ENCODE measurements around the gene C10orf71. TPM values are rescaled to one million over a fixed set of nuclear protein-coding genes. Genes with fewer than 3 reads are reported as not detected.

Gene C10orf71
- total RNA-seq, 1 experiment from 2014 or later, result 6.6 TPM

DNA sequence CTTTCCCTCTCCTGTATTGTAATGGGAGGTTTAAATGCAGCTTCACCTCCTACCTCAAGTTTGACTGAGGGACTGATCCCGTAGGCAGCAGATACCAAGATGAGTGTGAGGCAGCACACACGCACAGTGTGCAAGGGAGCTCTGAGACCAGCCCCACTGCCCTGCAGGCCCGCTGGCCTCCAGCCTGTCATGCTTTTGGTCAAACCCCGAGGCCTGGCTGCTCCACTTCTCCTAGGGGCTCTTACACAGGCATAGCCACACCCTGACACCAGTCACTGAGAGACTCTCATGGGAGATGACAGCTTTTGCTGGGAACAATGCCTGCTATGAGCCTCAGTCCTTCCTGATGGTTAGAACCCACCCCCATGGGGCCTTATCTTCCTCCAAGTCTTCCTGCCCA lies 69.3 kb downstream of the C10orf71 start:
- H3K36me3 ChIP-seq, result peaks cover 6% of the 10 kb centered on the region; the same call in 1 of the 2 replicates
- DNase-seq, result no peak

GRCh38 chr10:49369216-49370162 lies 70.5 kb downstream of the C10orf71 start:
- no peaks in the 10 kb centered on the region for H3K9me3 ChIP-seq (replicated peaks)
- H3K4me1 ChIP-seq, result no peaks in the 10 kb centered on the region; the same call in 1 of the 2 replicates
- H3K36me3 ChIP-seq, result peaks cover 6% of the 10 kb centered on the region; the same call in 1 of the 2 replicates
- no peak overlapping the region for H3K4me3 ChIP-seq
- no peak overlapping the region for H3K27ac ChIP-seq
- DNase-seq, result no peak
- no peaks in the 10 kb centered on the region for H3K27me3 ChIP-seq

More for the DNA sequence above, 69.3 kb downstream of the C10orf71 start:
- H3K27ac ChIP-seq, result no peak overlapping the region
- no peaks in the 10 kb centered on the region for H3K27me3 ChIP-seq
- H3K4me3 ChIP-seq, result no peak overlapping the region
- no peaks in the 10 kb centered on the region for H3K9me3 ChIP-seq (replicated peaks)
- no peaks in the 10 kb centered on the region; the same call in 1 of the 2 replicates for H3K4me1 ChIP-seq

DNA sequence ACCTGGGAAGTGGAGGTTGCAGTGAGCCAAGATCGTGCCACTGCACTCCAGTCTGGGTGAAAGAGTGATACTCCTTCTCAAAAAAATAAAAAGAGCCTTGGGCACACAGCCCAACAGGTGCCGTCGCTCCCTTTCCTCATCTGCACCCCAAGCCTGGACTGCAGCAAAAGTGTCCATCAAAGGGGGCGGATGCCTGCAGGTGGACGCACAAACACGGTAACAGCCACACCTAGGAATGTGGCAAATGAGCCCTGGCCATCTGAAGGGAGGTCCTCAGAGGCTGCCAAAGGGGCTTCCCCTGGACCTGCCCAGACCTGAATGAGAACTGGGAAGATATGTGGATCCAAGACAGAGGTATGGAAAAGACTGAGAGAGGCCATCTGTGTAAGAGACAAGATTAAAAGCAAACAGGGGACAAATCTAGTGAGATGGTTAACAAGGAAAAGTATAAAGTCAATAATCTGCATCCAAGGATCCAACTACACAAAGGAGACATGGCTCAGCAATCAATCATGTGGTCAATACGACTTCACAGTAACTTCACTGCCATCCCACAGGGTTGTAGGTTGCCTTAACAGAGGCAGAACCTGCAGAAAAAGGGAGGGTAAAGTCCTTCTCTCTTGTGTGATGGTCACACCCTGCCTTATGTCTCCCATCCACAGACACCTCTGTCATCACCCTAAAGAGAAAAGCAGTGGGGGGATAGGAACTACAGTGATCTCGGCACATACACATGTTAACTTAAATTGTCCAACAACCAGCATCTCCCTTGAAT lies 71.5 kb downstream of the C10orf71 start:
- H3K9me3 ChIP-seq (replicated peaks), result no peaks in the 10 kb centered on the region

DNA sequence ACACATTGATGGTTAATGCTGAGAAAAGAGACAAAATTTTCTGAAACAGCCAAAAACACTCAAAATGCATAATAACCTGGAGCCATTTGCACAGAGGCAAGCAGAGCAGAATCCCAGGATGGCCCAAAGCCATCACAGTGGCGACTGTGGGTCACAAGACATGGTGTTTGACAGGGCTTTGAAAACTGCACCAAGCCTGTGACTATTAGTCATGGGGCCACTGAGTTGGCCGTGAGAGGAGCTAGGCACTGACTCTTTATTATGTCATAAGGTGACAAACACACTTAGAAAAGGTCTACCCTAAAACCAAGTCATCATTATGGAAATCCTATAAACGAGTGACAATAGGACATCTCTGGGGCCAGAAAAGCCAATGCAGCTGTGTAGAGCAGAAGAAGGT lies 73.0 kb downstream of the C10orf71 start:
- no peak for DNase-seq

More for the DNA sequence above, 71.5 kb downstream of the C10orf71 start:
- no peaks in the 10 kb centered on the region for H3K27me3 ChIP-seq
- no peak overlapping the region for H3K4me3 ChIP-seq
- H3K36me3 ChIP-seq, result peaks cover 6% of the 10 kb centered on the region; the same call in 1 of the 2 replicates
- no peaks in the 10 kb centered on the region; the same call in 1 of the 2 replicates for H3K4me1 ChIP-seq
- H3K27ac ChIP-seq, result no peak overlapping the region
- no peak for DNase-seq

DNA sequence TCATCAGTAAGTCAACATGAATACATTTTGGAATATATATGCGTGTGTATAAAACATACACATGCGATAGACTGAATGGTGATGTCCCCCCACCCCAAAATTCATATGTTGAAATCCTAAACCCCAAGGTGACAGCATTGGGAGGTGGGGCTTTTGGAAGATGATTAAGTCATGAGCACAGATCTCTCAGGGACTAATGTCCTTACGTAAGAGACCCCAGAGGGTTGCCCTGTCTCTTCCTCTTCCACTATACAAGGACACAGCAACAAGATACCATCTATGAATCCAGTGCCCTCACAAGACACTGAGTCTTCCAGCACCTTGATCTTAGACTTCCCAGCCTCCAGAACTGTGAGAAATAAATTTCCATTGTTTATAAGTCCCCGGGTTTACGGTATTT lies 74.4 kb downstream of the C10orf71 start:
- H3K9me3 ChIP-seq (replicated peaks), result no peaks in the 10 kb centered on the region
- H3K4me1 ChIP-seq, result no peaks in the 10 kb centered on the region; the same call in 1 of the 2 replicates
- H3K36me3 ChIP-seq, result peaks cover 6% of the 10 kb centered on the region; the same call in 1 of the 2 replicates
- H3K27ac ChIP-seq, result no peak overlapping the region
- no peak for DNase-seq
- no peak overlapping the region for H3K4me3 ChIP-seq
- H3K27me3 ChIP-seq, result no peaks in the 10 kb centered on the region

More for the DNA sequence above, 73.0 kb downstream of the C10orf71 start:
- Histone ChIP-seq H3K36me3 (peaks cover 3% of the 10 kb centered on the region; the same call in 1 of the 2 replicates), H3K27me3 (no peaks in the 10 kb centered on the region), H3K9me3 (replicated peaks) (no peaks in the 10 kb centered on the region), H3K4me3 (no peak overlapping the region), H3K27ac (no peak overlapping the region), H3K4me1 (no peaks in the 10 kb centered on the region; the same call in 1 of the 2 replicates)

- DNase-seq, result no peak
- H3K27ac ChIP-seq, result no peak overlapping the region
- H3K27me3 ChIP-seq, result no peaks in the 10 kb centered on the region
- H3K4me1 ChIP-seq, result no peaks in the 10 kb centered on the region
- H3K36me3 ChIP-seq, result peaks cover 6% of the 10 kb centered on the region; the same call in 1 of the 2 replicates
- no peaks in the 10 kb centered on the region for H3K9me3 ChIP-seq (replicated peaks)
- no peak overlapping the region for H3K4me3 ChIP-seq
Observed at GRCh38 chr10:49374740-49375139, 75.8 kb downstream of the C10orf71 start.

GRCh38 chr10:49375611-49376010 lies 76.6 kb downstream of the C10orf71 start:
- Histone ChIP-seq H3K4me1 (no peaks in the 10 kb centered on the region), H3K27me3 (no peaks in the 10 kb centered on the region), H3K27ac (no peak overlapping the region), H3K9me3 (replicated peaks) (no peaks in the 10 kb centered on the region), H3K4me3 (no peak overlapping the region), H3K36me3 (peaks cover 6% of the 10 kb centered on the region; the same call in 1 of the 2 replicates)
- DNase-seq, result no peak

Other genes with a start within 250 kb of the C10orf71 start
- 7.1 and 7.2 TPM in 2 replicates for gene VSTM4, start 183.6 kb upstream of the C10orf71 start, total RNA-seq (2014; rRNA removed; shearing (Covaris generic))
- not detected in 2 replicates for gene FAM170B, start 165.1 kb upstream of the C10orf71 start, total RNA-seq (2014; rRNA removed; shearing (Covaris generic))
- 2.1 and 2.5 TPM in 2 replicates for gene TMEM273, start 110.8 kb upstream of the C10orf71 start, total RNA-seq (2014; rRNA removed; shearing (Covaris generic))
- gene DRGX, start 96.9 kb downstream of the C10orf71 start, total RNA-seq (2014; rRNA removed; shearing (Covaris generic)), result 15.0 and 17.8 TPM in 2 replicates
- gene ERCC6, start 240.0 kb downstream of the C10orf71 start, total RNA-seq (2014; rRNA removed; shearing (Covaris generic)), result 5.7 and 7.1 TPM in 2 replicates

All from SJCRH30 (cell line).